ENCODE data around the gene ACVR1B.

The ACVR1B gene

GRCh38 chr12:52014567-52015530 is 63.4 kb downstream of the ACVR1B start:
- TF ChIP-seq CTCF (IDR thresholded peaks at IDR 0.05; ENCODE audit: insufficient read depth, low read depth, low read length, missing control alignments), result no peak
- no peak for DNase-seq (ENCODE audit: low read depth)
- no peak overlapping the region for H3K4me3 ChIP-seq (ENCODE audit: low read depth, low read length)

- TF ChIP-seq CTCF (IDR thresholded peaks at IDR 0.05; ENCODE audit: insufficient read depth, low read depth, low read length, missing control alignments), result no peak
- no peak for DNase-seq (ENCODE audit: low read depth)
These were observed 64.1 kb downstream of the ACVR1B start for GRCh38 chr12:52015532-52016041.

GRCh38 chr12:52018433-52019112 is 67.1 kb downstream of the ACVR1B start:
- no peak for DNase-seq (ENCODE audit: low read depth)
- TF ChIP-seq CTCF (IDR thresholded peaks at IDR 0.05; ENCODE audit: insufficient read depth, low read depth, low read length, missing control alignments), result no peak

More at GRCh38 chr12:52015532-52016041, 64.1 kb downstream of the ACVR1B start:
- H3K4me3 ChIP-seq (ENCODE audit: low read depth, low read length), result no peak overlapping the region

GRCh38 chr12:52019113-52019770 is 67.7 kb downstream of the ACVR1B start:
- no peak overlapping the region for H3K4me3 ChIP-seq (ENCODE audit: low read depth, low read length)
- no peak for DNase-seq (ENCODE audit: low read depth)
- no peak for TF ChIP-seq CTCF (IDR thresholded peaks at IDR 0.05; ENCODE audit: insufficient read depth, low read depth, low read length, missing control alignments)

More at GRCh38 chr12:52018433-52019112, 67.1 kb downstream of the ACVR1B start:
- no peak overlapping the region for H3K4me3 ChIP-seq (ENCODE audit: low read depth, low read length)

GRCh38 chr12:52020539-52021336 is 69.2 kb downstream of the ACVR1B start:
- TF ChIP-seq CTCF (IDR thresholded peaks at IDR 0.05; ENCODE audit: insufficient read depth, low read depth, low read length, missing control alignments), result peak; percentile 76
- peak; percentile 55 for DNase-seq (ENCODE audit: low read depth)
- H3K4me3 ChIP-seq (ENCODE audit: low read depth, low read length), result no peak overlapping the region

GRCh38 chr12:52022841-52023181 is 71.3 kb downstream of the ACVR1B start:
- TF ChIP-seq CTCF (IDR thresholded peaks at IDR 0.05; ENCODE audit: insufficient read depth, low read depth, low read length, missing control alignments), result no peak
- no peak for DNase-seq (ENCODE audit: low read depth)
- H3K4me3 ChIP-seq (ENCODE audit: low read depth, low read length), result peak overlapping the region; percentile 48
